GM20000 (cell line): ENCODE data around the gene ATF6B.
"Not testable (repeated sequence)": the region's sequence is repeated elsewhere in the genome, so short reads cannot be mapped to it uniquely, and the experiment has no call there.

ENCODE experiments used
- DNase-seq: peaks from one replicate; pipeline ENCODE4 v3.0.0; 2012; ENCODE audit warnings: low spot score
- CTCF ChIP-seq: IDR thresholded peaks from 2 replicates; pipeline ENCODE4 v1.5.1; 2012; ENCODE audit warnings: mild to moderate bottlenecking, control low read depth; ENCODE audit errors: extremely low read depth, missing control alignments

Gene ATF6B

GRCh38 chr6:32073101-32073500, 54.9 kb downstream of the ATF6B start:
- no peak for TF ChIP-seq CTCF
- DNase-seq = no peak

GRCh38 chr6:32070814-32071543, 57.1 kb downstream of the ATF6B start:
- no peak for DNase-seq
- TF ChIP-seq CTCF = no peak

DNA sequence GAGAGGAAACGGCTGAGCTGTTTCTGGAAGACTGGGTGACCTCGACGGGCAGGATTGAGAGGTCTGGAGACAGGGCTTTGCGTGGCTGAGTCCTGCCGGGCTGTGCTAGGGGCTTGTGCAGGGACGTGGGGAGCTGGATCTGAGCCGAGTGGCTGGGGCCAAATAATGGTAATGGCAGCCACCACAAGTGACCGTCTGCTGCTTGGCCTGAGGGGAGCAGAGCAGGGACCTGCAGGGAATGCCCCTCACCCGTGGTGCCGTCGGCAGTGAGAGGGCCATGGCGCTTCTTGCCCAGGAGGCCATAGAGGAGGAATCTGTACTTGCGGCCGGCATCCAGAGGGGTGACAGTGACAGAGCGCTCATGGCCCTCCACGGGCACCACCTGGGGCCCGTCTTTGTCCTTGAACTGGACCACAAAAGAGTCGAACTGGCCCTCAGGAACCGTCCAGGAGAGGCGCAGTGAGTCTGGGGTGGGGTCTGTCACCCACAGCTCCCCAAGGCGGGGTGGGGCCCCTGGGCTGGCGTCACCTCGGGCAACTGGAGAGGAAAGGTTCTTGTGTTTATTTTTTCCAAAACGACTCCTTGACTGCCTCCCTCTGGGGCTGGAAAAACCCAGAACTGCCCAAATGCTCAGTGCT, 58.0 kb downstream of the ATF6B start:
- TF ChIP-seq CTCF = no peak
- no peak for DNase-seq

- DNase-seq = no peak
- TF ChIP-seq CTCF = no peak
Measured at GRCh38 chr6:32069460-32069859, 58.6 kb downstream of the ATF6B start.

DNA sequence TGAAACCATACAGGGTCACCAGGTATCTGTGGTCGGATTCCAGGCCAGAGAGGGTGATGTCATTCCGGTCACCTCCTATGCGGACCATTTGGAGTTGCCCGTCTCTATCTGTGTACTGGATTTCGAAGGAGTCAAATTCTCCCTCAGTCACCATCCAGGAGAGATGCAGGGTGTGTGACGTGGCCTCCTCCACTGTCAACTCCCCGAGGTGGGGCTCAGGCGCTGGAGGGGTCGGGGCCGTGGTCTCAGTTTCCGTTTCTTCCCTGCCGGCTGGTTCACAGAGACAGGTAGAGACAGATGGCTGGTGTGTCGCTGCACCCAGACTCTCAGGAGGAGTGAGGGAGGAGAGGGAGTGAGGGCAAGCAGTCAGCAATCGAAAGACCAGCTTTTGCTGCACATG, 59.2 kb downstream of the ATF6B start:
- TF ChIP-seq CTCF = no peak
- DNase-seq = no peak

DNA sequence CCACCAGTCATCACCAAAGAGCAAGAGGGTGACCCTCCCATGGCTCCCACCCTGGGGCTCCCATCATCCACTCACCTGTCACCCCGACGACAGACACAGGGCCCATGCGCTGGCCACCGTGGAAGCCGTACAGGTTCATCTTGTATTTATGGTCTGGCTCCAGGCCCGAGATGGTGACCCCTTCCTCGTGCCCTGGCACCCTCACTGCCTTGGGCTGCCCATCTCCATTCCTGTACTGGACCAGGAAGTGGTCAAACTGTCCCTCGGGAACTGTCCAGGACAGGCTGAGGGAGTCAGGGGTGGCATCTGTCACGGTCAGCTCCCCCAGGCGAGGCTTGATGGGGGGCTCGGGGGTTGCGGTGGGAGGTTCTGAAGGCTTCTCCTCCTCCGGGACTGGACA, 59.7 kb downstream of the ATF6B start:
- DNase-seq = not testable (repeated sequence)

DNA sequence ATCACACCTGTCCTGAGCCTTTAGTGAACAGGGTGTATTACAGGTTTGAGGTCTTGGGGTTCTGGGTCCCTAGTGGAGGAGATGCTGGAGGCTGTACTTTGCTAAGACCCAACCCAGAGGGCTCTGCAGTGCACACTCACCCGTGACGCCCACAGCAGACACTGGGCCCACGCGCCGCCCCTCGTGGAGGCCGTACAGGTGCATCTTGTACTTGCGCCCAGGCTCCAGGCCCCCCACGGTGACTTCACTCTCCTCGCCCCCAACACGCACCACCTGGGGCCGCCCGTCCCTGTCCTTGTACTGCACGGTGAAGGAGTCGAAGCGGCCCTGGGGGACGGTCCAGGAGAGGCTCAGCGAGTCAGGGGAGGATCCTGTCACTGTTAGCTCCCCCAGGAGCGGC, 60.5 kb downstream of the ATF6B start:
- not testable (repeated sequence) for DNase-seq
